DOHH2 (cell line): ENCODE measurements around the gene SIGLEC11.

ENCODE experiments used
- EZH2phosphoT487 ChIP-seq: fragments of 200-600 bp; sonication (generic); IDR thresholded peaks from 2 replicates; pipeline ENCODE4 v1.6.1; 2017; ENCODE audit warnings: borderline replicate concordance, mild to moderate bottlenecking, antibody characterized with exemption, low read length, moderate library complexity, mixed read lengths
- TF ChIP-seq, protein P1 (sequence below): fragments of 200-600 bp; sonication (generic); IDR thresholded peaks from one replicate; pipeline ENCODE4 v1.5.1; 2014; ENCODE audit warnings: antibody characterized with exemption, mild to moderate bottlenecking, low read depth, low read length; ENCODE audit not compliant: poor library complexity, severe bottlenecking

DNA sequence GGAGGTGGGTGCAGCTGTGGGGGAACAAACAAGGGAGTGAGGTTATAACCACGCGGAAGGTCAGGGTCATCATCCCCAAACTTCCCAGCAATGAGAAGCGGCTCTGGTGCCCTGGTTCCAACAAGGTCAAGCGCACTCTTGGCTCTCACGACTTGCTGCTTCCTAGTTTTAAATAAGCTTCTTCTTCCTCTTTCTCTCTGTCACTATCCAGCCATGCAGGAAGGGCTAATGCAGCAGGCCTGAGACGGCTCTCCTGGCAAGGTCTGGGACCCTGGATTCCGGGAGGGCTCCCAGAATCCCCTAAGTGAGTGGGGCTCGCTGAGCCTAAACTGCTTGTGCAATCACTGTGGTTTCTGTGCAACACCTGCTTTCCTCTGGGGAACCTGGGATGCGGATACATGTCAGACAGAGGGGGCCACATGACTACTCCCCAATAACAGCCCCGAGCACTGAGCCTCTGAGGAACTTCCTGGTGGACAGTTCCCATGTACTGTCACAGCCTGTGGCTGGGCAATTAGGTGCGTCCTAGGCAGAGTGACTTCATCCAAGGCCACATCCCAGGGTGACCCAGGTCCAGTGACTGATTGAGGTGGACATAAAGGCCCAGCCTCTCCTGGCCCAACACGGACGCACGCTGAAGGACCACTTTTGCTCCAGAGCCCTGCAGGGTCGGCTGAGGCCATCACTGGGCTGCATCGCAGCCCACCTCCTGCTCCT is 40.0 kb upstream of the SIGLEC11 start:
- TF ChIP-seq, protein P1, sequence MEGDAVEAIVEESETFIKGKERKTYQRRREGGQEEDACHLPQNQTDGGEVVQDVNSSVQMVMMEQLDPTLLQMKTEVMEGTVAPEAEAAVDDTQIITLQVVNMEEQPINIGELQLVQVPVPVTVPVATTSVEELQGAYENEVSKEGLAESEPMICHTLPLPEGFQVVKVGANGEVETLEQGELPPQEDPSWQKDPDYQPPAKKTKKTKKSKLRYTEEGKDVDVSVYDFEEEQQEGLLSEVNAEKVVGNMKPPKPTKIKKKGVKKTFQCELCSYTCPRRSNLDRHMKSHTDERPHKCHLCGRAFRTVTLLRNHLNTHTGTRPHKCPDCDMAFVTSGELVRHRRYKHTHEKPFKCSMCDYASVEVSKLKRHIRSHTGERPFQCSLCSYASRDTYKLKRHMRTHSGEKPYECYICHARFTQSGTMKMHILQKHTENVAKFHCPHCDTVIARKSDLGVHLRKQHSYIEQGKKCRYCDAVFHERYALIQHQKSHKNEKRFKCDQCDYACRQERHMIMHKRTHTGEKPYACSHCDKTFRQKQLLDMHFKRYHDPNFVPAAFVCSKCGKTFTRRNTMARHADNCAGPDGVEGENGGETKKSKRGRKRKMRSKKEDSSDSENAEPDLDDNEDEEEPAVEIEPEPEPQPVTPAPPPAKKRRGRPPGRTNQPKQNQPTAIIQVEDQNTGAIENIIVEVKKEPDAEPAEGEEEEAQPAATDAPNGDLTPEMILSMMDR, result no peak
- no peak for TF ChIP-seq EZH2phosphoT487
